Caco-2 (cell line): ENCODE results near the gene HDAC3. TPM values are rescaled to one million over a fixed set of nuclear protein-coding genes. Genes with fewer than 3 reads are reported as not detected.

Experiments
- BruUV-seq: library from RNA; stranded (reverse); fragments of 400-500 nt; replicated peaks from 2 replicates; lab custom pipeline; 2021; lab: Mats Ljungman, UMichigan
- CTCF ChIA-PET: fragments of 300-600 bp; sonication (Branson Sonifier 250); formaldehyde crosslinking; loops from one replicate; lab custom pipeline; 2022; ENCODE audit warnings: antibody characterized with exemption; lab: Charles Lee
- POLR2A ChIA-PET: fragments of 300-600 bp; sonication (Branson Sonifier 250); formaldehyde crosslinking; loops from one replicate; lab custom pipeline; 2022; ENCODE audit warnings: antibody characterized with exemption; lab: Charles Lee
- DNase-seq, 2 experiments: peaks; one replicate each; pipeline versions ENCODE4 v3.0.0 to v3.0.0-alpha.2; 2020 to 2022
- H3K27me3 ChIP-seq: replicated peaks from 2 replicates; pipeline ENCODE4 v1.6.0; 2011; ENCODE audit warnings: low read length; ENCODE audit not compliant: control insufficient read depth, insufficient read depth
- H3K36me3 ChIP-seq: 2 replicates; pipeline ENCODE4 v1.5.1; 2011; ENCODE audit warnings: low read length; ENCODE audit not compliant: control insufficient read depth, insufficient read depth
- H3K4me1 ChIP-seq: fragments of 250-450 bp; sonication (Bioruptor Pico); 2 replicates; pipeline ENCODE4 v1.5.1; 2020; ENCODE audit warnings: mild to moderate bottlenecking
- H3K4me3 ChIP-seq: 2 replicates; pipeline ENCODE4 v1.5.1; 2011; ENCODE audit warnings: low read depth, mild to moderate bottlenecking, control low read depth, low read length
- H3K9me3 ChIP-seq: fragments of 250-450 bp; sonication (Bioruptor Pico); 2 replicates; pipeline ENCODE4 v1.5.1; 2020; ENCODE audit warnings: mild to moderate bottlenecking, moderate library complexity
- H3K27ac Mint-ChIP-seq: one replicate; pipeline ENCODE4 v1.8.0; 2022; ENCODE audit warnings: mixed read lengths; ENCODE audit not compliant: unreplicated experiment
- H3K27me3 Mint-ChIP-seq: one replicate; pipeline ENCODE4 v1.8.0; 2022; ENCODE audit warnings: mixed read lengths; ENCODE audit not compliant: insufficient read depth, unreplicated experiment
- H3K36me3 Mint-ChIP-seq: one replicate; pipeline ENCODE4 v1.8.0; 2022; ENCODE audit warnings: mild to moderate bottlenecking, mixed read lengths; ENCODE audit not compliant: insufficient read depth, unreplicated experiment
- H3K4me1 Mint-ChIP-seq: one replicate; pipeline ENCODE4 v1.8.0; 2022; ENCODE audit warnings: low read depth, mixed read lengths; ENCODE audit not compliant: unreplicated experiment
- H3K4me3 Mint-ChIP-seq: one replicate; pipeline ENCODE4 v1.8.0; 2022; ENCODE audit warnings: mild to moderate bottlenecking, moderate library complexity, mixed read lengths; ENCODE audit not compliant: unreplicated experiment
- H3K9me3 Mint-ChIP-seq: one replicate; pipeline ENCODE4 v1.8.0; 2022; ENCODE audit warnings: mixed read lengths; ENCODE audit not compliant: unreplicated experiment
- intact Hi-C: fragments of 100-400 bp; cut with micrococcal nuclease; formaldehyde crosslinking; loops from one replicate; pipeline ENCODE4 v1.10.0; 2022; ENCODE audit not compliant: unreplicated experiment
- total RNA-seq: library from RNA; stranded (reverse); gene quantifications from 2 replicates; pipeline ENCODE4 v1.2.3, GENCODE V29; 2022
- TF ChIP-seq, protein P1 (sequence below), 2 experiments: fragments of 200-600 bp in 1 of 2; IDR thresholded peaks; 1 replicate in 1 of 2; 2 replicates in 1 of 2; pipeline versions ENCODE4 v1.5.1 to v1.8.0; 2011 to 2022; ENCODE audit warnings: antibody characterized with exemption in 1 of 2, control low read depth in 1 of 2, inconsistent platforms in 1 of 2, low read depth in 1 of 2, low read length in 1 of 2, mild to moderate bottlenecking in 1 of 2, moderate library complexity in 1 of 2; ENCODE audit not compliant: insufficient read depth in 1 of 2, severe bottlenecking in 1 of 2, unreplicated experiment in 1 of 2

The HDAC3 gene
- total RNA-seq, 1 experiment from 2014 or later: 73.0 TPM

DNA sequence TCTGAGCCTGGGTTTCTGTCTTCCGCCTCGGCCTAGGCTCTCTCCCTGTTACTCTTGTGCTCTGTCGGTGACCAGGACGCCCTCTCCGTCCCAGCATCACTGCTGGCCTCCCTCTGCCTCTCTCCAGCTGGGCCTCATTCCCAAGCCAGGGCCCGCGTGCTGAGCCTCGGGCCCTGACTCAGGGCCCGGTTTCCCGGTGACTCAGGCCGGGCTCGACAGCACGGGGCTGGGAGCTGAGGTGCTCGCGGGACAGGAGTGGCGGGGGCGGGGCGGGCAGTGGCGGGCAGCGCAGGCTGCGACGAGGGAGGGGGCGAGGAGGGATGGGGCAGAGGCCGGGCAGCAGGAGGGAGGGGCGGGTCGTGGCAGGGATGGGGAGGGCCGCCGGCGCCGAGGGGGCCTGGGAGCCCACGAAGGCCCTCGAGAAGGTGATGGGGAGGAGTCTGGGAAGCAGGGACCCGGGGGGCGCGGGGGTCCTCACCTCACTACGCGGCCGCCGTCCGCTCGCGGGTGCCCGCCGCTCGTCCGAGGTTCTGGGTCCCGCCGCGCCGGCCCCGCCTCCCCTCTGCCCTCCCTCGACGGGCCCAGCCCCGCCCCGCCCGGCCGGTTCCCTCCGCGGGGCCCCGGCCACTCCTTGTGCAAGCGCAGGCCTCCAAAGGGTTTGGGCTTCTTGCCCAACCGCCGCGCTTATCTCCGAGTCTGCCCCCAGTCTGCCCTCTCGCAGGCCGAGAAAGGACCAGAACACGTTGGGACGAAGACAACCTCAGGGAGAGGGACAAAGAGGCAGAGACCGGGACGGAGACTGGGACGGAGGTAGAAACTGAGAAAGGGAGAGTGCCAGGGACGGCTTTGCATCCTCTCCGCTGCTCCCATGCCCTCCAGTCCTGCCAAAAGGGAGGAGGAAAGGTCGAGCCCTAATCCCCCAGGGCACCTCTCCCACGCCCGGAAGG lies 45.3 kb upstream of the HDAC3 start, which contains the start of gene ARAP3:
Gene ARAP3 (minus strand): TSS at position 536 of the 947 bp plus-strand sequence. CDS start 1,744 bp downstream, outside the sequence.
- Mint-ChIP-seq H3K27me3 (no peaks in the 10 kb centered on the region), H3K36me3 (peaks cover 6% of the 10 kb centered on the region), H3K4me1 (peaks cover 13% of the 10 kb centered on the region), H3K9me3 (no peaks in the 10 kb centered on the region), H3K4me3 (peak within 1 kb of the TSS; percentile 65), H3K27ac (peak within 1 kb of the TSS; percentile 12)
- BruUV-seq: no TSS peak
- TF ChIP-seq, protein P1, sequence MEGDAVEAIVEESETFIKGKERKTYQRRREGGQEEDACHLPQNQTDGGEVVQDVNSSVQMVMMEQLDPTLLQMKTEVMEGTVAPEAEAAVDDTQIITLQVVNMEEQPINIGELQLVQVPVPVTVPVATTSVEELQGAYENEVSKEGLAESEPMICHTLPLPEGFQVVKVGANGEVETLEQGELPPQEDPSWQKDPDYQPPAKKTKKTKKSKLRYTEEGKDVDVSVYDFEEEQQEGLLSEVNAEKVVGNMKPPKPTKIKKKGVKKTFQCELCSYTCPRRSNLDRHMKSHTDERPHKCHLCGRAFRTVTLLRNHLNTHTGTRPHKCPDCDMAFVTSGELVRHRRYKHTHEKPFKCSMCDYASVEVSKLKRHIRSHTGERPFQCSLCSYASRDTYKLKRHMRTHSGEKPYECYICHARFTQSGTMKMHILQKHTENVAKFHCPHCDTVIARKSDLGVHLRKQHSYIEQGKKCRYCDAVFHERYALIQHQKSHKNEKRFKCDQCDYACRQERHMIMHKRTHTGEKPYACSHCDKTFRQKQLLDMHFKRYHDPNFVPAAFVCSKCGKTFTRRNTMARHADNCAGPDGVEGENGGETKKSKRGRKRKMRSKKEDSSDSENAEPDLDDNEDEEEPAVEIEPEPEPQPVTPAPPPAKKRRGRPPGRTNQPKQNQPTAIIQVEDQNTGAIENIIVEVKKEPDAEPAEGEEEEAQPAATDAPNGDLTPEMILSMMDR (IDR thresholded peaks at IDR 0.05; ENCODE audit: insufficient read depth in 1 of 2, low read depth in 1 of 2, low read length in 1 of 2, severe bottlenecking in 1 of 2, unreplicated experiment in 1 of 2): no peak
- DNase-seq: peak; percentile 86
- Histone ChIP-seq H3K4me1 (peaks cover 15% of the 10 kb centered on the region), H3K9me3 (no peaks in the 10 kb centered on the region), H3K27me3 (no peaks in the 10 kb centered on the region), H3K4me3 (peak within 1 kb of the TSS; percentile 63), H3K36me3 (no peaks in the 10 kb centered on the region)
- CTCF ChIA-PET: interaction anchor here (0.6 to 0.7 kb wide), 3 partner anchors 13 to 196 kb away, joined by 4 to 6 read pairs (median 4); partner anchors contain the start of gene PCDH1
- intact Hi-C loops: loop anchor here (1.0 kb wide), 2 partner anchors 13 to 17 kb away; no protein-coding TSS in a partner anchor
- POLR2A ChIA-PET: interaction anchor here (0.6 kb wide), 1 partner anchor 194 kb away, joined by 6 read pairs; no protein-coding TSS in a partner anchor

DNA sequence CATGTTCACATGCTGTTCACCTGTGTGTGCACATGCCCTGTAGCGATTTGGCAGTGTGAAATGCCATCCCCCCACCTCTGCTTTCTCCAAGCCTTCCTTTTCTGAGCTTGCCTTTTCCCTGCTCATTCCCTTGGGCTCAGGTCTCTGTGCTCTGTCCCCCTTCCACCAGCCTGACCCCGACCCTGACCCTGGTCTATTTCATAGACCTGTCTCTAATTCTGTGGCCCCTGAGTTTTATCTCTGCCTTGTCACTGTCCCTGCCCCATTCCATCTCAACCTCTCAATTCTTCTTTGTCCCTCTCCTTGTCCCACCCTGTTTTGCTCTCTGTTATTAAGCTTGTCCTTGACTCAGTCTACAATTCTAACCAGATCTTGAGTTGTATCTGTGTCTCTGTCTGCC lies 44.6 kb upstream of the HDAC3 start:
- H3K4me3 Mint-ChIP-seq: peak overlapping the region; percentile 65
- POLR2A ChIA-PET: interaction anchor here (0.6 kb wide), 2 partner anchors 195 to 295 kb away, joined by 4 to 6 read pairs; no protein-coding TSS in a partner anchor
- CTCF ChIA-PET: interaction anchor here (0.6 to 0.7 kb wide), 2 partner anchors 89 to 197 kb away, joined by 4 read pairs; partner anchors contain the start of gene PCDH1
- peaks cover 15% of the 10 kb centered on the region for H3K4me1 ChIP-seq
- no peaks in the 10 kb centered on the region for H3K9me3 Mint-ChIP-seq
- H3K9me3 ChIP-seq: no peaks in the 10 kb centered on the region
- intact Hi-C loops: loop anchor here (1.0 kb wide), 1 partner anchor 16 kb away; no protein-coding TSS in a partner anchor
- peak overlapping the region; percentile 12 for H3K27ac Mint-ChIP-seq
- H3K4me1 Mint-ChIP-seq: peaks cover 13% of the 10 kb centered on the region
- TF ChIP-seq, protein P1 (IDR thresholded peaks at IDR 0.05; ENCODE audit: insufficient read depth in 1 of 2, low read depth in 1 of 2, low read length in 1 of 2, severe bottlenecking in 1 of 2, unreplicated experiment in 1 of 2): no peak
- TSS peak; percentile 62 for BruUV-seq
- H3K4me3 ChIP-seq: peak overlapping the region; percentile 63
- H3K36me3 Mint-ChIP-seq: peaks cover 6% of the 10 kb centered on the region
- no peak for DNase-seq
- H3K36me3 ChIP-seq: no peaks in the 10 kb centered on the region
- no peaks in the 10 kb centered on the region for H3K27me3 ChIP-seq
- no peaks in the 10 kb centered on the region for H3K27me3 Mint-ChIP-seq

DNA sequence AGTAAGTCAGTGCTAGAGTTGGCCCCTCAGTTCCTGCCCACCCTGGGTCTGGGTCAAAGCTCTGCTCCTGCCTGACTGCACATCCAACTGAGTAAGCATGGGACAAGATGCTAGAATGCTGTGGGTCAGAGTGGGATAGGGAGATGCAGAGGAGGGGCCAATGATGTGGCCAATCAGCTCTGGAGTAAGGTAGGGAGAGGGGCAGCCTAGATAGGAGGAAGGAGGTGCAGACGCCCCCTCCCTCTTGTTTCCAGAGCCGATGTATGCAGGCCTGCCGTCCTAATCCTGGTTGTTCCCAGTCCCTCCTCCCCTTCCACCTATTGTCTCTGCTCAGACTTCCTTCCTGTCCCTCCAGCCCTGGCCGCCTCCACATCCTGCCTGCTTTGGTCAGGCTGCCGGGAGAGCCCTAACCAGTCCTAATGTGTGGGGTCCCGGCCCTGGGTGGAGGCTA lies 44.1 kb upstream of the HDAC3 start:
- Mint-ChIP-seq H3K36me3 (peaks cover 6% of the 10 kb centered on the region), H3K9me3 (no peaks in the 10 kb centered on the region), H3K27ac (no peak overlapping the region), H3K27me3 (no peaks in the 10 kb centered on the region), H3K4me3 (no peak overlapping the region), H3K4me1 (peaks cover 13% of the 10 kb centered on the region)
- H3K9me3 ChIP-seq: no peaks in the 10 kb centered on the region
- TF ChIP-seq, protein P1 (IDR thresholded peaks at IDR 0.05; ENCODE audit: insufficient read depth in 1 of 2, low read depth in 1 of 2, low read length in 1 of 2, severe bottlenecking in 1 of 2, unreplicated experiment in 1 of 2): no peak
- no peak for DNase-seq
- H3K36me3 ChIP-seq: no peaks in the 10 kb centered on the region
- intact Hi-C loops: loop anchor here (1.0 kb wide), 1 partner anchor 15 kb away; no protein-coding TSS in a partner anchor
- no peaks in the 10 kb centered on the region for H3K27me3 ChIP-seq
- no TSS peak for BruUV-seq
- ChIA-PET CTCF (no interaction called here), POLR2A (interaction anchor here (0.6 kb wide), 1 partner anchor 295 kb away, joined by 4 read pairs; no protein-coding TSS in a partner anchor)
- H3K4me1 ChIP-seq: peaks cover 15% of the 10 kb centered on the region
- no peak overlapping the region for H3K4me3 ChIP-seq
